Aorta (tissue), 5 donors: ENCODE data around the gene MYMX. TPM values are rescaled to one million over a fixed set of nuclear protein-coding genes. Genes with fewer than 3 reads are reported as not detected.

Experiments
- ATAC-seq: fragments of 200-7000 bp; cut with Tn5 transposase; one replicate; pipeline ENCODE4 v1.9.1; 2022; ENCODE audit warnings: moderate library complexity; ENCODE audit not compliant: low FRiP score
- DNase-seq, 2 donors: peaks; one replicate each; pipeline ENCODE4 v3.0.0-alpha.2; 2020
- H3K27ac ChIP-seq, 2 donors: one replicate each; pipeline ENCODE4 v1.5.1; 2013; ENCODE audit warnings: low read length in 2 of 2, mild to moderate bottlenecking in 2 of 2, moderate library complexity in 2 of 2, control low read depth in 1 of 2, inconsistent platforms in 1 of 2, low read depth in 1 of 2
- H3K27me3 ChIP-seq, 2 donors: one replicate each; pipeline ENCODE4 v1.6.1; 2013; ENCODE audit warnings: control low read depth in 1 of 2, low read length in 1 of 2, mild to moderate bottlenecking in 1 of 2, moderate library complexity in 1 of 2; ENCODE audit not compliant: insufficient read depth in 2 of 2, control insufficient read depth in 1 of 2
- H3K36me3 ChIP-seq, 2 donors: one replicate each; pipeline ENCODE4 v1.6.1; 2013; ENCODE audit warnings: control low read depth in 1 of 2, low read length in 1 of 2, mild to moderate bottlenecking in 1 of 2; ENCODE audit not compliant: insufficient read depth in 2 of 2, control insufficient read depth in 1 of 2
- H3K4me1 ChIP-seq, 2 donors: one replicate each; pipeline ENCODE4 v1.6.1; 2013; ENCODE audit warnings: low read length in 2 of 2, control low read depth in 1 of 2, mild to moderate bottlenecking in 1 of 2, moderate library complexity in 1 of 2; ENCODE audit not compliant: insufficient read depth in 2 of 2, control insufficient read depth in 1 of 2
- H3K4me3 ChIP-seq, 2 donors: one replicate each; pipeline ENCODE4 v1.5.1; 2013; ENCODE audit warnings: low read length in 2 of 2, control low read depth in 1 of 2, mild to moderate bottlenecking in 1 of 2
- H3K9me3 ChIP-seq: one replicate; pipeline ENCODE4 v1.6.1; 2013; ENCODE audit warnings: mild to moderate bottlenecking, low read length; ENCODE audit not compliant: control insufficient read depth
- WGBS, 2 donors: extraction: QIAGEN DNeasy Blood & Tissue Kit; methylation state at CpG; one replicate each; pipeline ENCODE4 v1.1.7; 2013; 5-methylcytosine and 5-hydroxymethylcytosine counted together
- intact Hi-C, 2 donors: fragments of 100-400 bp; cut with DNase I; formaldehyde crosslinking; loops; one replicate each; pipeline versions ENCODE4 v1.14.2 to v1.15.0; 2022
- long read RNA-seq, 2 donors: library from polyadenylated mRNA; unstranded; transcript quantifications; one replicate each; pipeline ENCODE4 v2.0.0, GENCODE V29; 2020 to 2021
- polyA plus RNA-seq, 2 donors: library from polyadenylated mRNA; stranded (reverse); fragments of 200-250 nt; gene quantifications; one replicate each; pipeline ENCODE4 v1.2.3, GENCODE V29; 2013
- total RNA-seq, 2 donors: library from RNA; stranded (reverse); fragmentation: NEBNext Ultra II Directional; extraction: Animal tissue kit (Norgen Biotek cat#: 25700); gene quantifications; one replicate each; pipeline ENCODE4 v1.2.1, GENCODE V29; 2021
- donor health status: healthy with polysubstance abuse.
- donor health status: Bipolar disorder and iron deficiency.
- donor health status: DM: no; HTN: no; CAD: no.
- donor health status: DM: no; HTN: no; CAD: no.
- donor health status: DM: yes; HTN: yes; CAD: no.

Gene MYMX
- total RNA-seq (1 to 10 TPM in 1 of 2 donors, not detected in 1; 1.6 TPM), polyA plus RNA-seq (1 to 10 TPM in 1 of 2 donors, not detected in 1; 1.3 TPM)
- long read RNA-seq, donor 1 = 0 reads
- long read RNA-seq, donor 2, partial matches to known transcripts = 0 of 1 reads
- long read RNA-seq, donor 2, other reads (novel, unspliced or antisense) = 1 of 1 reads

DNA sequence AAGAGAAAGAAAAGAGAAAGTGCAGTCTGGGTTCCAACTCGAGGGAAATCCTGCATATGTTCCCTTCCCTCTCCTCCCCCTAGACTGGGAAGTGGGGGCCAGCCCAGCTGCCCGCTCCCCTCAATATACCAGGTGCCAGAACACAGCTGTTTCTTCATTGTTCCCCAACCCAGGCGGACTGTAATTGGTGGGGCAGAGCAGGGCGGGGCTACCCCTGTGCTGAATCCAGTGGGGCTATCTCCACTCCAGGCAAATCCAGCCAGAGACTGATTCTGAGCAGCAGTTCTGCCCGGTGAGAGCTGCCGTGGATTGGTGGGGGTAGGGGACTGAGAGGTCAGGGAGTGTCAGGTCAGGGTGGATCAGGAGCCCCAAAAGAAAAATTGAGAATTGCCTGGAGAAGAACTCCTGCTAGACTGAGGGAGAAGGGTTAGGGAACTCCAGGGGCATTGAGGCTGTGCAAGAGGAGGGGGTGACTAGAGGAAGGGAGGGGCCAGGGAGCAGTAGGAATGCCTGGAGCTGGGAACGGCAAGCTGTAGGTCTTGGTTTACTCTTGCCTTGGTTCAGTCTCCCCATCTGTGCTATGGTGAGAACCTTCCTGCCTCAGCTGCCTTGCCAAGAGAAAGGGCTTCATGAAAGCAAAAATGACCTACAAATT, at the start of gene MYMX:
TSS of gene MYMX (plus strand) at position 250 of the 655 bp plus-strand sequence. CDS start 546 bp downstream, outside the sequence.
- ATAC-seq = no peak

GRCh38 chr6:44167567-44167966, 49.2 kb upstream of the MYMX start:
- intact Hi-C loops = no loop called here
- Histone ChIP-seq H3K4me1 (no peaks in the 10 kb centered on the region), H3K36me3 (no peaks in the 10 kb centered on the region), H3K4me3 (no peak overlapping the region), H3K27ac (no peak overlapping the region), H3K27me3 (no peaks in the 10 kb centered on the region), H3K9me3 (no peaks in the 10 kb centered on the region)
- no peak for DNase-seq
- ATAC-seq = no peak
- WGBS, 2 donors = 97 to 100% methylated on average over 1 of the region's 1 CpG

More for the DNA sequence above, at the start of gene MYMX:
- DNase-seq = no peak
- Histone ChIP-seq H3K4me3 (no peak within 1 kb of the TSS), H3K27ac (peak within 1 kb of the TSS; percentile 2 to 64), H3K4me1 (no peaks in the 10 kb centered on the region), H3K9me3 (no peaks in the 10 kb centered on the region), H3K27me3 (no peaks in the 10 kb centered on the region), H3K36me3 (no peaks in the 10 kb centered on the region)
- WGBS, 2 donors = 49 to 50% methylated on average over 7 of the region's 7 CpGs
- intact Hi-C loops = loop anchor here in 1 of 2 donors (5.0 kb wide), 1 partner anchor 40 kb away; no protein-coding TSS in a partner anchor

GRCh38 chr6:44169154-44169553, 47.6 kb upstream of the MYMX start:
- Histone ChIP-seq H3K27me3 (no peaks in the 10 kb centered on the region), H3K4me1 (no peaks in the 10 kb centered on the region), H3K9me3 (no peaks in the 10 kb centered on the region), H3K36me3 (no peaks in the 10 kb centered on the region), H3K4me3 (no peak overlapping the region), H3K27ac (no peak overlapping the region)
- 82 to 85% methylated on average over 9 of the region's 9 CpGs for WGBS, 2 donors
- DNase-seq = no peak
- ATAC-seq = no peak
- intact Hi-C loops = no loop called here

DNA sequence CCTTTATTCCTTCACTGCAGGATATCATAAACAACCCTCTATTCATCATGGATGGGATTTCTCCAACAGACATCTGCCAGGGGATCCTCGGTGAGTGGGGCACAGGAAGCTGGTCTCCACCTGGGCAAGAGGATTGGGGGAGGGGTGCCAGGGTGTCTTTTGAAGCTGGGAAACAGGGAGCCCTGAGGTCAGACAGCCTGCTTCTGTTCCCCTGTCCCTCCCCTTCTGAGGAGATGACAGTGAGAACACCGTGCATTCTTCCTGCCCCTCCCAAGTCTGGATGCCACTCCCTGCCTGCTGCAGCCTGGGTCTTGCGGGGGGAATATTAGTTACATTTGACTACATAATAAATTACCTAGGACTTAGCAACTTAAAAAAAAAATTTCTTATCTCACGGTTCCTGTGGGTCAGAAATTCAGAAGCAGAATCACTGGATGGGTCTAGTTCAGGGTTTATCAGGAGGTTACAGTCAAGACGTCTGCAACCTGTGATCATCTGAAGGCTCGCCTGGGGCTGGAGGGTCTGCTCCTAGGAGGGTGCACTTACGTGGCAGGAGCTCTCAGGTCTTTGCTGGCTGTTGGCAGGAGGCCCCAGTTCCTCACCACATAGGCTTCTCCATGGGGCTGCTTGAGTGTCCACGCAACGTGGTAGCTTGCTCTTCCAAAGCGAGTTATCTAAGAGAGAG, 46.7 kb upstream of the MYMX start:
- Histone ChIP-seq H3K36me3 (no peaks in the 10 kb centered on the region), H3K27me3 (no peaks in the 10 kb centered on the region)
- intact Hi-C loops = loop anchor here (5.0 to 10.0 kb wide), 2 partner anchors 87 to 165 kb away; partner anchors contain the start of gene SLC35B2 (in 1 of the 2)

GRCh38 chr6:44171899-44172546, 44.7 kb upstream of the MYMX start:
- DNase-seq (no peak), ATAC-seq (no peak)
- Histone ChIP-seq H3K4me3 (no peak overlapping the region), H3K4me1 (no peaks in the 10 kb centered on the region), H3K27ac (no peak overlapping the region), H3K27me3 (no peaks in the 10 kb centered on the region), H3K36me3 (no peaks in the 10 kb centered on the region), H3K9me3 (no peaks in the 10 kb centered on the region)
- WGBS, 2 donors = 77 to 80% methylated on average over 12 of the region's 12 CpGs
- intact Hi-C loops = loop anchor here (1.0 to 10.0 kb wide), 4 partner anchors 63 to 163 kb away; partner anchors contain the start of gene SLC35B2 (in 1 of the 2)

More for the DNA sequence above, 46.7 kb upstream of the MYMX start:
- no peaks in the 10 kb centered on the region for H3K9me3 ChIP-seq
- no peak overlapping the region for H3K4me3 ChIP-seq
- H3K27ac ChIP-seq = no peak overlapping the region
- 77 to 78% methylated on average over 10 of the region's 10 CpGs for WGBS, 2 donors
- DNase-seq (no peak), ATAC-seq (no peak)
- H3K4me1 ChIP-seq = no peaks in the 10 kb centered on the region

GRCh38 chr6:44172731-44173500, 43.8 kb upstream of the MYMX start:
- whole genome bisulfite sequencing, 2 donors = 26 to 27% methylated on average over 15 of the region's 15 CpGs
- Histone ChIP-seq H3K36me3 (no peaks in the 10 kb centered on the region), H3K4me3 (no peak overlapping the region), H3K4me1 (no peaks in the 10 kb centered on the region), H3K9me3 (no peaks in the 10 kb centered on the region), H3K27me3 (no peaks in the 10 kb centered on the region), H3K27ac (no peak overlapping the region)
- DNase-seq (peak; percentile 91 to 95), ATAC-seq (peak; percentile 92)
- intact Hi-C loops = loop anchor here (1.0 to 10.0 kb wide), 4 partner anchors 62 to 162 kb away; partner anchors contain the start of gene SLC35B2 (in 1 of the 2)

DNA sequence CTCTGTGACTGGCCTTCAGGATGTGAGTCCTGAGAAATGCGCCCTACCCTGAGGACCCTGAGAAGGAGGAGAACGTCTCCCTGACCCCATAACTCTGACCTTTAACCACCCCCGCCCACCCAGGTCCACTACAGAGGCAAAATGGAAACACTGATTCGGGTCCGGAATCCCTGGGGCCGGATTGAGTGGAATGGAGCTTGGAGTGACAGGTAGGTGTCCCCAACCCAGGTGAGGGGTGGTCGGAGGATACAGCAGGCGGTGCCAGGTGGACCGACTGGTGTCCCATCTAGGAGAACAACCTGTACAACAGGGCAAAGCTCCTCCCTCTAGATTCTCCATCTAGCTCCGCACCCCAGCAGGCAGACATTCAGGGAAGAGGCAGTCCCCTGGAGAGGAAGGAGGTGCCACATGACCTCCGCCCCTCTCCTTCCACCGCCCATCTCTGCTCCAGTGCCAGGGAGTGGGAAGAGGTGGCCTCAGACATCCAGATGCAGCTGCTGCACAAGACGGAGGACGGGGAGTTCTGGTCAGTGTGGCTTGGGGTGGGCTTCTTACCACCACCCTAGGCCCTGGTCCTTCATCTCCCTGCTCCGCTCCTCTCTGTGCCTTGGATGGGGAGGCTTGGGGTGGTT, 40.5 kb upstream of the MYMX start:
- 90 to 92% methylated on average over 14 to 15 of the region's 15 CpGs for WGBS, 2 donors
- intact Hi-C loops = loop anchor here (5.0 to 10.0 kb wide), 2 partner anchors 41 to 159 kb away; partner anchors contain the start of gene MYMX (in 1 of the 2)
- no peak for DNase-seq
- Histone ChIP-seq H3K4me3 (no peak overlapping the region), H3K36me3 (no peaks in the 10 kb centered on the region), H3K9me3 (no peaks in the 10 kb centered on the region), H3K27me3 (no peaks in the 10 kb centered on the region), H3K4me1 (no peaks in the 10 kb centered on the region), H3K27ac (no peak overlapping the region)
- no peak for ATAC-seq
